Neural progenitor cell (in vitro differentiated cells): Measurements from ENCODE around the gene ZSWIM5. TPM values are rescaled to one million over a fixed set of nuclear protein-coding genes. Genes with fewer than 3 reads are reported as not detected.

Experiments used
- DNase-seq: peaks from one replicate; pipeline ENCODE4 v3.0.0-alpha.2; 2016; ENCODE audit warnings: low spot score
- H2AFZ ChIP-seq: fragments of 200-600 bp; sonication (generic); replicated peaks from 2 replicates; pipeline ENCODE4 v1.6.1; 2016; ENCODE audit warnings: antibody characterized with exemption
- H3F3A ChIP-seq: fragments of 200-600 bp; sonication (generic); 2 replicates; pipeline ENCODE4 v1.6.1; 2016; ENCODE audit warnings: antibody characterized with exemption, low read depth
- H3K27ac ChIP-seq: fragments of 200-600 bp; sonication (generic); 2 replicates; pipeline ENCODE4 v1.5.1; 2016; ENCODE audit warnings: mild to moderate bottlenecking
- H3K27me3 ChIP-seq: fragments of 200-600 bp; sonication (generic); 2 replicates; pipeline ENCODE4 v1.6.1; 2016; ENCODE audit warnings: mild to moderate bottlenecking, moderate library complexity
- H3K36me3 ChIP-seq: fragments of 200-600 bp; sonication (generic); 2 replicates; pipeline ENCODE4 v1.5.1; 2016
- H3K4me1 ChIP-seq: fragments of 200-600 bp; sonication (generic); 2 replicates; pipeline ENCODE4 v1.6.1; 2016; ENCODE audit warnings: mixed run types
- H3K4me2 ChIP-seq: fragments of 200-600 bp; sonication (generic); 2 replicates; pipeline ENCODE4 v1.6.1; 2016
- H3K4me3 ChIP-seq: fragments of 200-600 bp; sonication (generic); 2 replicates; pipeline ENCODE4 v1.5.1; 2016
- H3K79me2 ChIP-seq: fragments of 200-600 bp; sonication (generic); 2 replicates; pipeline ENCODE4 v1.6.1; 2016; ENCODE audit warnings: low read depth
- H3K9ac ChIP-seq: fragments of 200-600 bp; sonication (generic); 2 replicates; pipeline ENCODE4 v1.6.1; 2016
- H3K9me3 ChIP-seq: fragments of 200-600 bp; sonication (generic); 2 replicates; pipeline ENCODE4 v1.5.1; 2016; ENCODE audit warnings: low read depth
- H4K20me1 ChIP-seq: fragments of 200-600 bp; sonication (generic); 2 replicates; pipeline ENCODE4 v1.6.1; 2016; ENCODE audit warnings: low read depth
- H3K27ac Mint-ChIP-seq: 3 replicates; pipeline ENCODE4 v1.8.0; 2021; ENCODE audit warnings: mixed read lengths
- H3K27me3 Mint-ChIP-seq: 2 replicates; pipeline ENCODE4 v1.8.0; 2022; ENCODE audit warnings: low read depth, mild to moderate bottlenecking, inconsistent platforms, moderate library complexity, mixed read lengths; ENCODE audit not compliant: insufficient read depth
- H3K36me3 Mint-ChIP-seq: 3 replicates; pipeline ENCODE4 v1.8.0; 2021; ENCODE audit warnings: mixed read lengths
- H3K4me1 Mint-ChIP-seq: 3 replicates; pipeline ENCODE4 v1.8.0; 2021; ENCODE audit warnings: mixed read lengths
- H3K4me3 Mint-ChIP-seq: 3 replicates; pipeline ENCODE4 v1.8.0; 2021; ENCODE audit warnings: mild to moderate bottlenecking, moderate library complexity, mixed read lengths
- H3K9me3 Mint-ChIP-seq: 3 replicates; pipeline ENCODE4 v1.8.0; 2020; ENCODE audit warnings: mixed read lengths
- EZH2 ChIP-seq: fragments of 200-600 bp; sonication (generic); IDR thresholded peaks from 2 replicates; pipeline ENCODE4 v1.6.1; 2017; ENCODE audit warnings: antibody characterized with exemption, mild to moderate bottlenecking, moderate library complexity
- EZH2phosphoT487 ChIP-seq: fragments of 200-600 bp; sonication (generic); IDR thresholded peaks from 2 replicates; pipeline ENCODE4 v1.6.1; 2017; ENCODE audit warnings: antibody characterized with exemption
- total RNA-seq: library from RNA; depleted of rRNA; stranded (reverse); fragments of >200 nt; gene quantifications from 2 replicates; pipeline ENCODE4 v1.2.3, GENCODE V29; 2015; ENCODE audit warnings: low replicate concordance
- TF ChIP-seq, protein P1 (sequence below): fragments of 200-600 bp; sonication (generic); IDR thresholded peaks from 2 replicates; pipeline ENCODE4 v1.5.1; 2017; ENCODE audit warnings: antibody characterized with exemption, mild to moderate bottlenecking

The ZSWIM5 gene
- total RNA-seq, 1 donor from 2014 or later: 5.8 TPM

DNA sequence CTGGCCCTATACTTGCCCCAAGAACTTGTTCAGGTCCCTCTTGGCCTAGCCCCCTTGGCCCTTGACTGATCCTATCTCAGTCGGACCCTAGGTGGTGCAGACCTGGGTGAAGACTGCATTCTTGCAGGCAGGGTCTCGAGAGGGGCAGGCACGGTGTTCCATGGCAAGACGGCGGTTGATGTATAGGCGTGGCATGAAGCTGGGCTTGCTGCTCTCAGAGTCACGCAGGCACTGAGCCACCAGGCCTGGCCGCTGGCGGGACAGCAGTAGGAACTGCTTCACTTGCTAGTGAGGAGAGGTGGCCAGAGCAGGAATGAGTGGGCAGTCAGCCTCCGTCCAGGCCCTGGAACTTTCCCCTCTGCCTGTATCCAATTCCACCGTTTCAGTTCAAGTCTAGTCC lies 199.1 kb downstream of the ZSWIM5 start:
- Mint-ChIP-seq H3K27ac (no peak overlapping the region), H3K27me3 (no peaks in the 10 kb centered on the region), H3K4me1 (peaks cover 18% of the 10 kb centered on the region), H3K9me3 (no peaks in the 10 kb centered on the region), H3K4me3 (no peak overlapping the region), H3K36me3 (peaks cover 14% of the 10 kb centered on the region)
- Histone ChIP-seq H2AFZ (no peak overlapping the region), H3K4me1 (peaks cover 5% of the 10 kb centered on the region), H4K20me1 (peaks cover 3% of the 10 kb centered on the region), H3K27me3 (peaks cover 3% of the 10 kb centered on the region), H3K36me3 (no peaks in the 10 kb centered on the region), H3K79me2 (no peaks in the 10 kb centered on the region), H3K9ac (no peak overlapping the region), H3K4me3 (no peak overlapping the region), H3K4me2 (no peak overlapping the region), H3K9me3 (no peaks in the 10 kb centered on the region), H3K27ac (no peak overlapping the region), H3F3A (peaks cover 3% of the 10 kb centered on the region)
- no peak for DNase-seq
- TF ChIP-seq EZH2phosphoT487 (no peak), EZH2 (no peak)
- TF ChIP-seq, protein P1, sequence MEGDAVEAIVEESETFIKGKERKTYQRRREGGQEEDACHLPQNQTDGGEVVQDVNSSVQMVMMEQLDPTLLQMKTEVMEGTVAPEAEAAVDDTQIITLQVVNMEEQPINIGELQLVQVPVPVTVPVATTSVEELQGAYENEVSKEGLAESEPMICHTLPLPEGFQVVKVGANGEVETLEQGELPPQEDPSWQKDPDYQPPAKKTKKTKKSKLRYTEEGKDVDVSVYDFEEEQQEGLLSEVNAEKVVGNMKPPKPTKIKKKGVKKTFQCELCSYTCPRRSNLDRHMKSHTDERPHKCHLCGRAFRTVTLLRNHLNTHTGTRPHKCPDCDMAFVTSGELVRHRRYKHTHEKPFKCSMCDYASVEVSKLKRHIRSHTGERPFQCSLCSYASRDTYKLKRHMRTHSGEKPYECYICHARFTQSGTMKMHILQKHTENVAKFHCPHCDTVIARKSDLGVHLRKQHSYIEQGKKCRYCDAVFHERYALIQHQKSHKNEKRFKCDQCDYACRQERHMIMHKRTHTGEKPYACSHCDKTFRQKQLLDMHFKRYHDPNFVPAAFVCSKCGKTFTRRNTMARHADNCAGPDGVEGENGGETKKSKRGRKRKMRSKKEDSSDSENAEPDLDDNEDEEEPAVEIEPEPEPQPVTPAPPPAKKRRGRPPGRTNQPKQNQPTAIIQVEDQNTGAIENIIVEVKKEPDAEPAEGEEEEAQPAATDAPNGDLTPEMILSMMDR: no peak

- Mint-ChIP-seq H3K4me1 (peaks cover 9% of the 10 kb centered on the region), H3K9me3 (no peaks in the 10 kb centered on the region), H3K4me3 (no peak overlapping the region), H3K27ac (no peak overlapping the region), H3K36me3 (peaks cover 14% of the 10 kb centered on the region), H3K27me3 (no peaks in the 10 kb centered on the region)
- Histone ChIP-seq H3K79me2 (no peaks in the 10 kb centered on the region), H3K4me1 (no peaks in the 10 kb centered on the region), H3K9me3 (no peaks in the 10 kb centered on the region), H3K27ac (no peak overlapping the region), H3K4me3 (no peak overlapping the region), H3K9ac (no peak overlapping the region), H3K4me2 (no peak overlapping the region), H2AFZ (no peak overlapping the region), H3K36me3 (no peaks in the 10 kb centered on the region), H3F3A (no peaks in the 10 kb centered on the region), H3K27me3 (peaks cover 3% of the 10 kb centered on the region), H4K20me1 (peaks cover 3% of the 10 kb centered on the region)
- no peak for DNase-seq
- no peak for TF ChIP-seq EZH2
- no peak for TF ChIP-seq EZH2phosphoT487
- TF ChIP-seq, protein P1: no peak
Measured at GRCh38 chr1:45005761-45006160, 200.6 kb downstream of the ZSWIM5 start.

DNA sequence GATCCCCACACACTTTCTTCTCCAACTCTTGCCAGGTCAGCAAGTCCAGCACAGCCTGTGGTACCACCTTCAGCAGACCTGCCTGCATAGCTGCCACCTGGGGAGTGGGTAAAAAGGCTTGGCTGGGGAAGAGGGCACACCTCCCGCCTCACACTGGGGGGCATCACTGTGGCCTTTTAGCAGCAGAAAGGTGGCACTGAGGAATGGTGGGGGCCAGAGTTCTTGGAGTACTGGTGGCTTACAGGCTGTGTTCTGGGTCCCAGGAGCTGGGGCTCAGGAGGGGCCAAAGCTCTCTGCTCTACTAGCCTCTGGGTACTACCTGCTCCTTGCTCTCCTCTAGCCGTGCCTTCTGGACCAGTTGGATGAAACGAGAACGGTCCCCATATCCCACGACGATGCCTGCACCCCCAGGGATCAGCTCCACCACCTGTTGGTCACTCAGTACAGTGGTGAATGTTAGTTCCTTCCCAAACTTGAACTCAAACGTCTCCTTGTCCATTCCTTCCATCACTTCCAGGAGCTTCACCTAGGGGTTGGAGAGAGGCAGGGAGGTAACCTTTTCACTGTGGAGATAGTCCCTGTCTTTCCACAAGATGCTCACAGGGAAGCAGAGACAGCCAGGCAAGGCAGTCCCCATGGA lies 202.0 kb downstream of the ZSWIM5 start:
- Histone ChIP-seq H3K9ac (no peak overlapping the region), H3K79me2 (no peaks in the 10 kb centered on the region), H3K36me3 (no peaks in the 10 kb centered on the region), H2AFZ (no peak overlapping the region), H3F3A (no peaks in the 10 kb centered on the region), H3K4me3 (no peak overlapping the region), H3K4me1 (no peaks in the 10 kb centered on the region), H4K20me1 (no peaks in the 10 kb centered on the region), H3K27ac (no peak overlapping the region), H3K4me2 (no peak overlapping the region), H3K27me3 (no peaks in the 10 kb centered on the region), H3K9me3 (no peaks in the 10 kb centered on the region)
- Mint-ChIP-seq H3K9me3 (no peaks in the 10 kb centered on the region), H3K4me1 (no peaks in the 10 kb centered on the region), H3K27ac (no peak overlapping the region), H3K27me3 (no peaks in the 10 kb centered on the region), H3K36me3 (peaks cover 11% of the 10 kb centered on the region), H3K4me3 (no peak overlapping the region)
- DNase-seq: no peak
- TF ChIP-seq EZH2phosphoT487 (no peak), EZH2 (no peak)
- TF ChIP-seq, protein P1: no peak
